ENCODE results near the gene ZPBP. TPM values are rescaled to one million over a fixed set of nuclear protein-coding genes. Genes with fewer than 3 reads are reported as not detected.

The ZPBP gene
- total RNA-seq, 1 donor = not detected

DNA sequence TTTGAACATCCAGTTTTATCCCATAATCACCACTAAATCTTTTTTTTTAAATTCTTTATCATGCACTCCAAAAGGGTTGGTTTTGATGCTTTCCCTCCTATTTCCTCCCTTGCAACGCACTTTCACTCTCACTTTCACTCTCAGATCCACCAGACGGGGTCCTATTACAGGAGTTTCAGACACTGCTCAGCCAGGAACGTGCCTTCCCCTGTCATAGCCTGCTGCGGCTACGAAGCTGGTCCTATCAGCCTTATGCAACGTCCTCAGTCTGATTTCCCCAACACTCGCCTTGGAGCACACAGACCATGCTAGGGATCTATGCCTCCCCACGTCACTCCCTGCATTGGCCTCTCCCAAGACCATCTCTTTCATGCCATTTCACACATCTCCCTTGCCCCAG, 23.4 kb downstream of the ZPBP start:
- no peak for DNase-seq (ENCODE audit: insufficient read length, low spot score, missing footprints)
- TF ChIP-seq, protein P1, sequence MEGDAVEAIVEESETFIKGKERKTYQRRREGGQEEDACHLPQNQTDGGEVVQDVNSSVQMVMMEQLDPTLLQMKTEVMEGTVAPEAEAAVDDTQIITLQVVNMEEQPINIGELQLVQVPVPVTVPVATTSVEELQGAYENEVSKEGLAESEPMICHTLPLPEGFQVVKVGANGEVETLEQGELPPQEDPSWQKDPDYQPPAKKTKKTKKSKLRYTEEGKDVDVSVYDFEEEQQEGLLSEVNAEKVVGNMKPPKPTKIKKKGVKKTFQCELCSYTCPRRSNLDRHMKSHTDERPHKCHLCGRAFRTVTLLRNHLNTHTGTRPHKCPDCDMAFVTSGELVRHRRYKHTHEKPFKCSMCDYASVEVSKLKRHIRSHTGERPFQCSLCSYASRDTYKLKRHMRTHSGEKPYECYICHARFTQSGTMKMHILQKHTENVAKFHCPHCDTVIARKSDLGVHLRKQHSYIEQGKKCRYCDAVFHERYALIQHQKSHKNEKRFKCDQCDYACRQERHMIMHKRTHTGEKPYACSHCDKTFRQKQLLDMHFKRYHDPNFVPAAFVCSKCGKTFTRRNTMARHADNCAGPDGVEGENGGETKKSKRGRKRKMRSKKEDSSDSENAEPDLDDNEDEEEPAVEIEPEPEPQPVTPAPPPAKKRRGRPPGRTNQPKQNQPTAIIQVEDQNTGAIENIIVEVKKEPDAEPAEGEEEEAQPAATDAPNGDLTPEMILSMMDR (IDR thresholded peaks at IDR 0.05; ENCODE audit: extremely low read depth, low read depth, low read length) = no peak
- no peaks in the 10 kb centered on the region for H4K20me1 ChIP-seq (ENCODE audit: insufficient read depth, low read length)
- no peaks in the 10 kb centered on the region for H3K79me2 ChIP-seq (ENCODE audit: insufficient read depth, low read length)
- H3K4me2 ChIP-seq (ENCODE audit: insufficient read depth, low read length) = peak overlapping the region; percentile 64
- peaks cover 4% of the 10 kb centered on the region for H3K4me1 ChIP-seq (ENCODE audit: insufficient read depth, low read length)
- peak overlapping the region; percentile 71 for H2AFZ ChIP-seq (ENCODE audit: low read length)
- peak overlapping the region; percentile 67 for H3K4me3 ChIP-seq (ENCODE audit: insufficient read depth, low read length)
- H3K9me3 ChIP-seq (ENCODE audit: low read depth, low read length) = no peaks in the 10 kb centered on the region
- H3K27ac ChIP-seq (ENCODE audit: low read depth, low read length) = no peak overlapping the region
- no peaks in the 10 kb centered on the region for H3K27me3 ChIP-seq (ENCODE audit: insufficient read depth, low read length)
- H3K36me3 ChIP-seq (ENCODE audit: insufficient read depth, low read length) = no peaks in the 10 kb centered on the region

DNA sequence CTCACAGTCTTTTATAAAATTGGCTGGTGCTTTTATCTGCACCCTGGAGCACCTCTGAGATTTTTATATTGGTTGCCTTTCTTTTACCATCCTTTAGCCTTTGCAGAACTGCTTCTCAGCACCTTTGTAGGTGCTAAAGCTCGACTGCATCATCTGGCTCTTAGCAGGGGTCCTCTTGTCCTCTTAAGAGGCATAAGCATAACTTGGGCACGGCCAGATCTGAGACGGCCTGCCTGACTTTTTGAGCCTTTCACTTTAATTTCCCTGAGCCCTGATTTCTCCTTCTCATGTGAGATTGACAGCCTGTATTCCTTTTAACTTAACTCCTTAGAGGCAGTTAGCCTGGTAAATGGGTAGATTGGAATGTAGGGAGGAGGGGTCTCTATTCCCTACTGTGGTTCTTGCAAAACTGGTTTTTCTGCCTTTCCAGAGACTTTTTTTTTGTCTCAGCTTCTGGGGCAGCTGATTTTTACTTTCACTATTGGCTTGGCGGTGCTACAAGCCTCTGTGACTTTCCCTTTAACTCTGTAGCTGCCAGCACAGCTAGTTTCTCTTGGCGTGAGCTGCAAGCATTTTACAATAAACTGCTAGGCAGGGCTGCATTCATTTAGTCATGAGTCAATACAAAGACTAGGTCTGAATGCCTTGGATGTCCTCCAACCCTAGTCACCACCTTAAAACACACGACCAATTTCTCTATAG, 24.0 kb downstream of the ZPBP start:
- H2AFZ ChIP-seq (ENCODE audit: low read length) = peak overlapping the region; percentile 71
- no peaks in the 10 kb centered on the region for H3K79me2 ChIP-seq (ENCODE audit: insufficient read depth, low read length)
- H3K4me2 ChIP-seq (ENCODE audit: insufficient read depth, low read length) = peak overlapping the region; percentile 64
- no peaks in the 10 kb centered on the region for H3K27me3 ChIP-seq (ENCODE audit: insufficient read depth, low read length)
- H3K27ac ChIP-seq (ENCODE audit: low read depth, low read length) = no peak overlapping the region
- H3K4me1 ChIP-seq (ENCODE audit: insufficient read depth, low read length) = peaks cover 4% of the 10 kb centered on the region
- TF ChIP-seq, protein P1 (IDR thresholded peaks at IDR 0.05; ENCODE audit: extremely low read depth, low read depth, low read length) = no peak
- no peaks in the 10 kb centered on the region for H4K20me1 ChIP-seq (ENCODE audit: insufficient read depth, low read length)
- no peaks in the 10 kb centered on the region for H3K36me3 ChIP-seq (ENCODE audit: insufficient read depth, low read length)
- peak overlapping the region; percentile 67 for H3K4me3 ChIP-seq (ENCODE audit: insufficient read depth, low read length)
- no peak for DNase-seq (ENCODE audit: insufficient read length, low spot score, missing footprints)
- H3K9me3 ChIP-seq (ENCODE audit: low read depth, low read length) = no peaks in the 10 kb centered on the region

DNA sequence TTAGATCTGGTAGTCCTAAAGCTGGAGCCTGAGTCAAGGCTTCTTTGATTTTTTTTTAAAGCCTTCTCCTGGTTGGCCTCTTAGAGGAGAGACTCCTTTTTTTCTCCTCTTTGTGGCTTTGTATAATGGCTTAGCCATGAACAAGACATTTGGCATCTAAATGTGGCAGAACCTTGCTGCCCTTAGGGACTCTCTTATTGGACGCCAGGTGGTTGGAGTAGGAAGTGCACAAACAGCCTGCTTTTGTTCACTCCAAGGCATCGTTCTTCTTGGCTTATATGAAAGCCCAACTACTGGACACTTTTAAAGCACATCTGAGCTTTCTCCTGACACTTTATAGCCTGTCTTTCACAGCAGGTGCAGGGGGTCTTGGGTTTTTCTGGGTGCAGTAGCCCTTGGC, 25.0 kb downstream of the ZPBP start:
- H3K79me2 ChIP-seq (ENCODE audit: insufficient read depth, low read length) = no peaks in the 10 kb centered on the region
- H2AFZ ChIP-seq (ENCODE audit: low read length) = peak overlapping the region; percentile 71
- H3K4me2 ChIP-seq (ENCODE audit: insufficient read depth, low read length) = peak overlapping the region; percentile 64
- H3K27ac ChIP-seq (ENCODE audit: low read depth, low read length) = no peak overlapping the region
- no peaks in the 10 kb centered on the region for H3K36me3 ChIP-seq (ENCODE audit: insufficient read depth, low read length)
- TF ChIP-seq, protein P1 (IDR thresholded peaks at IDR 0.05; ENCODE audit: extremely low read depth, low read depth, low read length) = no peak
- H3K4me1 ChIP-seq (ENCODE audit: insufficient read depth, low read length) = peaks cover 4% of the 10 kb centered on the region
- no peak for DNase-seq (ENCODE audit: insufficient read length, low spot score, missing footprints)
- H3K27me3 ChIP-seq (ENCODE audit: insufficient read depth, low read length) = no peaks in the 10 kb centered on the region
- H3K9me3 ChIP-seq (ENCODE audit: low read depth, low read length) = no peaks in the 10 kb centered on the region
- H4K20me1 ChIP-seq (ENCODE audit: insufficient read depth, low read length) = no peaks in the 10 kb centered on the region
- H3K4me3 ChIP-seq (ENCODE audit: insufficient read depth, low read length) = peak overlapping the region; percentile 67

DNA sequence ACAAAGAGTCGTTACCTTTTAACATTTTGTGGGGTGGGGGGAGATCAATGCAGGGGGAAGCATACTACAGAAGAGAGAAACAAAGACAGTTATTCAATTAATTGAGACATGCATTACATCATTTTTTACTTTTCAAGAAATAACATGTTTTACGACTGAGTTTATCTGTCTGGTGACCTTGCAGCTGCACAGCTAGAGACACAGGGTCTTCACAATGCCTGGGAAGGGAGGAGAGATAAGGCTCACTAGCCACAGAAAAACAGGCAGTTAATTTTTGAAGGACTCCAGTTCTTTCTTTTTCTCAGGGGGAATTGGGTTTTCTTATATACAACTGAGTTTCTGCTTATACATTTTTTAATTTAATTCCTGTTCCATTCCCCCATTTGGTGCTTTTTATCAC, 30.1 kb downstream of the ZPBP start:
- Histone ChIP-seq H3K4me2 (ENCODE audit: insufficient read depth, low read length) (no peak overlapping the region), H2AFZ (ENCODE audit: low read length) (no peak overlapping the region), H3K27ac (ENCODE audit: low read depth, low read length) (no peak overlapping the region), H3K4me1 (ENCODE audit: insufficient read depth, low read length) (no peaks in the 10 kb centered on the region), H3K79me2 (ENCODE audit: insufficient read depth, low read length) (no peaks in the 10 kb centered on the region), H4K20me1 (ENCODE audit: insufficient read depth, low read length) (no peaks in the 10 kb centered on the region), H3K27me3 (ENCODE audit: insufficient read depth, low read length) (no peaks in the 10 kb centered on the region), H3K4me3 (ENCODE audit: insufficient read depth, low read length) (no peak overlapping the region), H3K36me3 (ENCODE audit: insufficient read depth, low read length) (no peaks in the 10 kb centered on the region), H3K9me3 (ENCODE audit: low read depth, low read length) (no peaks in the 10 kb centered on the region)
- TF ChIP-seq, protein P1 (IDR thresholded peaks at IDR 0.05; ENCODE audit: extremely low read depth, low read depth, low read length) = no peak
- DNase-seq (ENCODE audit: insufficient read length, low spot score, missing footprints) = no peak
